Measurements from ENCODE around the gene MACROD2. TPM values are rescaled to one million over a fixed set of nuclear protein-coding genes. Genes with fewer than 3 reads are reported as not detected.

MACROD2 gene
- total RNA-seq, 4 donors from 2014 or later = 4.6 to 33.0 (median 8.3) TPM

DNA sequence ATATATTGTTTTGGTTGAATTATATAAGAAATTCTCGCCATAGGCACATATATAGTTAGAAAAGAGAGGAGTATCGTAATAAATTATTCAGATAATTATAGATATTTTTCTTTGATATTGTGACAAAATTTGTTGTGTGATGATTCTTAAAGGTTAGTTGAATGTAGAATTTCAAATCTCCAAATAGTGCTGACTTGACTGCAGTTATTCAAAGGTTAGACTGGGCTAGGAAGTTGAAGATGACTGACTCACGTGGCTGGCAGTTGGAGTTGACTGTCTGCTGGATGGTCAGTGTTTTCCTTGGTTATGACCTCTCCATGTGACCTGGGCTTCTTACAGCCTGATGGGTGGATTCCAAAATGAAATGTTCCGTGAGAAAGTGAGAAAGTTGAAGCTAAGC, 286.8 kb downstream of the MACROD2 start:
- no peak for DNase-seq
- in situ Hi-C loops (cut with MboI; ENCODE audit: low pct_ligation_motif_present in 1 of 4, low pct_unique_long_range_greater_than_20kb in 1 of 4, low sequenced_read_pairs in 3 of 4) (no loop called here), intact Hi-C loops (cut with DNase I; ENCODE audit: low total_unique reads) (no loop called here)
- 82 to 88% methylated on average over 4 of the region's 4 CpGs for WGBS, 2 donors (ENCODE audit: low coverage in 1 of 2)
- H3K36me3 ChIP-seq = no peaks in the 10 kb centered on the region
- no peaks in the 10 kb centered on the region for H3K27me3 ChIP-seq
- H3K27ac ChIP-seq = no peak overlapping the region
- no peaks in the 10 kb centered on the region for H3K4me1 ChIP-seq
- no peaks in the 10 kb centered on the region for H3K9me3 ChIP-seq
- TF ChIP-seq EP300 (IDR thresholded peaks at IDR 0.05; ENCODE audit: low read depth) (no peak), POLR2A (IDR thresholded peaks at IDR 0.05) (no peak), POLR2AphosphoS5 (IDR thresholded peaks at IDR 0.05) (no peak)
- TF ChIP-seq, protein P1, sequence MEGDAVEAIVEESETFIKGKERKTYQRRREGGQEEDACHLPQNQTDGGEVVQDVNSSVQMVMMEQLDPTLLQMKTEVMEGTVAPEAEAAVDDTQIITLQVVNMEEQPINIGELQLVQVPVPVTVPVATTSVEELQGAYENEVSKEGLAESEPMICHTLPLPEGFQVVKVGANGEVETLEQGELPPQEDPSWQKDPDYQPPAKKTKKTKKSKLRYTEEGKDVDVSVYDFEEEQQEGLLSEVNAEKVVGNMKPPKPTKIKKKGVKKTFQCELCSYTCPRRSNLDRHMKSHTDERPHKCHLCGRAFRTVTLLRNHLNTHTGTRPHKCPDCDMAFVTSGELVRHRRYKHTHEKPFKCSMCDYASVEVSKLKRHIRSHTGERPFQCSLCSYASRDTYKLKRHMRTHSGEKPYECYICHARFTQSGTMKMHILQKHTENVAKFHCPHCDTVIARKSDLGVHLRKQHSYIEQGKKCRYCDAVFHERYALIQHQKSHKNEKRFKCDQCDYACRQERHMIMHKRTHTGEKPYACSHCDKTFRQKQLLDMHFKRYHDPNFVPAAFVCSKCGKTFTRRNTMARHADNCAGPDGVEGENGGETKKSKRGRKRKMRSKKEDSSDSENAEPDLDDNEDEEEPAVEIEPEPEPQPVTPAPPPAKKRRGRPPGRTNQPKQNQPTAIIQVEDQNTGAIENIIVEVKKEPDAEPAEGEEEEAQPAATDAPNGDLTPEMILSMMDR (IDR thresholded peaks at IDR 0.05) = no peak
- H3K4me3 ChIP-seq = no peak overlapping the region

DNA sequence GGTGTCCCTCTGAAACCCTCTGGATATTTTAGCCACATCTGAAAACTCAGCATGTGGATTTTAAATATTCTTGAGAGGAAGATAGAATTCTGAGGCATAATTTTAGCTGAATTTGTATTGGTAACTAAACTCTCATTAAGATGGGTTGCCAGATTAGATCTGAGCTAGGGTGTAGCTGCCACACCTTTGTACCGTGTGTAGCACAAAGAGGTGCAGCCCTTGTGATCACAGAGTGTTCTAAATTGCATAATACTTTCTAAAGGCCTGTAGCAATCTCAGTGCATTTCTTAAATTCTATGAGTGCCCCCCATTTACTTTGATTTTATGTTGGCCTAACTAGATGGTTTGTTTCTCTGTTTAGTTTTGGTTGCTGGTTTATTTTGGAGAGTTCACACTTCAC, 289.1 kb downstream of the MACROD2 start:
- H3K36me3 ChIP-seq = no peaks in the 10 kb centered on the region
- H3K27ac ChIP-seq = no peak overlapping the region
- TF ChIP-seq EP300 (IDR thresholded peaks at IDR 0.05; ENCODE audit: low read depth) (no peak), POLR2AphosphoS5 (IDR thresholded peaks at IDR 0.05) (no peak), POLR2A (IDR thresholded peaks at IDR 0.05) (no peak)
- TF ChIP-seq, protein P1 (IDR thresholded peaks at IDR 0.05) = no peak
- WGBS, 2 donors (ENCODE audit: low coverage in 1 of 2) = 64% methylated on average over 1 of the region's 1 CpG; no CpG with 5 or more reads in 1 of the 2 donors
- H3K27me3 ChIP-seq = no peaks in the 10 kb centered on the region
- DNase-seq = no peak
- intact Hi-C loops (cut with DNase I; ENCODE audit: low total_unique reads) (no loop called here), in situ Hi-C loops (cut with MboI; ENCODE audit: low pct_ligation_motif_present in 1 of 4, low pct_unique_long_range_greater_than_20kb in 1 of 4, low sequenced_read_pairs in 3 of 4) (no loop called here)
- H3K9me3 ChIP-seq = no peaks in the 10 kb centered on the region
- H3K4me1 ChIP-seq = no peaks in the 10 kb centered on the region
- H3K4me3 ChIP-seq = no peak overlapping the region

DNA sequence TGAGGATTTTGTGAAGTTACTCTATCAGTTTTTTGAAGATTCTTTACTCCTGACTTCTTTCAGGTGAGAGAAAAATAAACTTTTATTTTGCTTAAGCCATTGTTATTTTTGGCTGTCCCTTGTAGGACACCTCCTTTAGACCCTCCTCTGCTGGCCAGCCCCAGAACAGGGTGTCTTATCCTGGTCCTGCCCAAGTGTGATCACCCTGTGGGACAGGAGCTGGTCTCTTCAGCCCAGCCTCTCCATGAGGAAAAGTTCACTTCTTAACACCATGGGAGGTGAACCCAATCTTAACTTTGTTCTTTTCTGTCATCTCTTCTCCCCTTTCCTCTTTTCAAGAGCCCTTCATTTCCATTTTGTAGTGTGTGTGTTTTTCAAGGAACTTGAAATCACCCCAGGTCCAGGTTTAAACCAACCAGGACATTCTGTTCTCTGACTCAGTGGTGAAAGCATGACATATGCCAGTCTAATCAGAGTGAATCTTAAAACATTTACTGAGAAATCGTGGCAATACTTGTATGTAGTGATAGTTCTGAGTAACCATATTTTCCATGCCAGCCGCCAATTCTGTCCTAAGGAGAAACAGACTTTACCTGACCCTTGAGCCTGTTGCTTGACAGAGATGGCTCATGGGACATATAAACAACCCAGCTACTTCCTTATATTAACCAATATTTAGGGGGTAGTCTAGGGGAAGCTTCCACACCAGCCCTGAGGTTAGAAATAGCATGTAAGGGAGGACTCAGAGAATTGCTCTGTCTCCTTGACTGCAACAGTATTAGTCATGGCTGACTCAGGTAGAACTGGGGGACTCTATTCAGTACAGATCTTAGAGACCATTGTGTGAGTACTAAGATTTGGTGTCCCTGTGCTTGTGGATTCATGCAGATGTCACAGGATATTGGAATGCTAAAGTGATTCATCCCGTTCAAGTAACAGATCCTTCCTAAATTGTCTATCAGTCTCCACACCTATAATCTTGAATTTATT, 293.3 kb downstream of the MACROD2 start:
- in situ Hi-C loops (cut with MboI; ENCODE audit: low pct_ligation_motif_present in 1 of 4, low pct_unique_long_range_greater_than_20kb in 1 of 4, low sequenced_read_pairs in 3 of 4) = no loop called here
- WGBS, 2 donors (ENCODE audit: low coverage in 1 of 2) = 80 to 86% methylated on average over 3 of the region's 3 CpGs
- no peak overlapping the region for H3K27ac ChIP-seq

DNA sequence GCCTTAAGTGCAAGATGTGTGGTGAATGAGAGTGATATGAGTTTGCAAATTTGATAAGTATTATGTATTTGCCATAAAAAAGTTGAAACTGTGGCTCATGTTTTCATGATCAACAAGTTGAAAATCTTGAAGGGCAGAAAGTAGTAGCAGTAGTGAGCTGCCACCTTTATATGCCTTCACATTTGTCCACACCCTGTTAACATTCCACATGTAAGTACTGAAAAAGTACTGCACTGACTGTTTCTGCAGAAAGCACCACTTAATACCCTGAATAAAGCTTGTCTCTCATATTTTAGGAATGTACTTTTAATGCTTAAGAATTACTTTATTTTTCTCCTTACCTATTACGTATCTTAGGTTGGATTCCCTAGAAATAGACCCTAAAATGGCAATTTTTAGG, 296.2 kb downstream of the MACROD2 start:
- no peak for TF ChIP-seq POLR2A (IDR thresholded peaks at IDR 0.05)
- no peak for TF ChIP-seq EP300 (IDR thresholded peaks at IDR 0.05; ENCODE audit: low read depth)
- TF ChIP-seq, protein P1 (IDR thresholded peaks at IDR 0.05) = no peak
- no peak for TF ChIP-seq POLR2AphosphoS5 (IDR thresholded peaks at IDR 0.05)
- no peak overlapping the region for H3K4me3 ChIP-seq
- no peak for DNase-seq
- in situ Hi-C loops (cut with MboI; ENCODE audit: low pct_ligation_motif_present in 1 of 4, low pct_unique_long_range_greater_than_20kb in 1 of 4, low sequenced_read_pairs in 3 of 4) = no loop called here
- 88% methylated on average over 1 of the region's 1 CpG; no CpG with 5 or more reads in 1 of the 2 donors for WGBS, 2 donors (ENCODE audit: low coverage in 1 of 2)
- no peak overlapping the region for H3K27ac ChIP-seq
- intact Hi-C loops (cut with DNase I; ENCODE audit: low total_unique reads) = no loop called here
- no peaks in the 10 kb centered on the region for H3K4me1 ChIP-seq
- no peaks in the 10 kb centered on the region for H3K9me3 ChIP-seq
- no peaks in the 10 kb centered on the region for H3K27me3 ChIP-seq
- no peaks in the 10 kb centered on the region for H3K36me3 ChIP-seq

More for the DNA sequence above, 293.3 kb downstream of the MACROD2 start:
- TF ChIP-seq EP300 (IDR thresholded peaks at IDR 0.05; ENCODE audit: low read depth) = no peak
- TF ChIP-seq, protein P1 (IDR thresholded peaks at IDR 0.05) = no peak
- no peak for TF ChIP-seq POLR2A (IDR thresholded peaks at IDR 0.05)
- TF ChIP-seq POLR2AphosphoS5 (IDR thresholded peaks at IDR 0.05) = no peak
- H3K27me3 ChIP-seq = no peaks in the 10 kb centered on the region
- no peaks in the 10 kb centered on the region for H3K9me3 ChIP-seq
- intact Hi-C loops (cut with DNase I; ENCODE audit: low total_unique reads) = no loop called here
- H3K4me3 ChIP-seq = no peak overlapping the region
- H3K4me1 ChIP-seq = no peaks in the 10 kb centered on the region
- DNase-seq = no peak
- no peaks in the 10 kb centered on the region for H3K36me3 ChIP-seq
